DMS53 (cell line): ENCODE measurements around the gene DNAAF3.
A peak's percentile ranks its signal among the peaks of the same experiment; 100 is the strongest.

ENCODE experiments used
- DNase-seq: peaks from one replicate; lab custom pipeline; 2025; lab: John Stamatoyannopoulos, UW

DNAAF3 gene

GRCh38 chr19:55166530-55167268, at the start of gene DNAAF3:
Gene DNAAF3 (minus strand): TSS chr19:55166613. CDS start chr19:55166413, 200 bp downstream.
- peak; percentile 99 for DNase-seq

GRCh38 chr19:55213547-55213946, 47.1 kb upstream of the DNAAF3 start:
- no peak for DNase-seq

DNA sequence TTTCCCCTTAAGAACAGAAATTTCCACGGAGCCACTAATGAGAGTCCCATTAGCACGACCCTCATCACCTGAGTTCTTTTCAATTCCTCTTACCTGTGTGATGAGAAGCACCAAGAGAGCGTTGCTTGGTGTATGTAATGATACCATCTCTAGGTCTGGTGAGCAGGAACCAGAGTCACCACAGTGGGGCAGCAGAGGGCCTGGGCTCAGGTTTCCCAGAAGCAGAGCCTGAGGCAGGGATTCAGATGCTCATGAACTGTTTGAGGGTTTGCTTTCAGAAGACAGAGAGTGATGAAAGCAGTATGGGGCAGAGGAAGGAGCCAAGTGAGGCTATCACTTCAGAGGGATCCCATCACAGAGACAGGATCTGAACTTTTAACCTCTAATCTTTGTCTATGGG, 46.0 kb upstream of the DNAAF3 start:
- DNase-seq: peak; percentile 59

DNA sequence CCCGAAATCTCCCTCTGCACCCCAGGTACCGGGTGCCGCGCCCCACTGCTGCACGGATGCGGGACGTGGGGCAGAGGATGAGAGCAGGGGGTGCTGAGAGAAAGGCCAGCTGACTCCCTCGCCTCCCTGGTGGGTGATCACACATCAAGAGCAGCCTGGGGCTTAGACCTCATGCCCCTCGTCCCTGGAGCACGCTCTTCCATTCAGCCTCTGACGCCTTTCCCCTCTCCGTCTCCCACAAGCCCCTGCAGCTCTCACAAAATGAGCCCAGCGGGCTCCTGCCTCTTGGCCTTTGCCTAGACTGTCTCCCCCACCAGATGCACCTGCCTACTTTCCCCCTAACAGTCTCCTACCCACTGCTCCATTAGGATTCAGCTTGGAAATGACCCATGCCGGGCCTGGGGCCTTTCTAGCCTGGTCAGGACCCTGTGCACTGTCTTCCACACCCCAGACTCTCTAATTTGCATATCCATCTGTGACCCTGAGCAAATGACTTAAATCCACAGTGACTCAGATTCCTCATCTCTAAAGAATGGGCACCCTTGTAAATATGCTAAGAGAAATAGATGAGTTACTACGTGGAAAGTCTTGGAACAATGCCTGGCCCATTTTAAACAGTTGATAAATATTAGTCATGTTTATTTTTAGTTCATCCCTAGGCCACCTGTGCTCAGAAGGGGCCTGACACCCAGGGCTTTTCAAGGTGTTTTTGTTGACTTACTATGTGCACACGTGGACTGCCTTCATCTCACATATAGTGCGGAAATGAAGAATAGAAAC, 43.5 kb upstream of the DNAAF3 start:
- peak; percentile 98 for DNase-seq

- peak; percentile 90 for DNase-seq
These were observed 42.7 kb upstream of the DNAAF3 start, which contains the start of gene PTPRH for GRCh38 chr19:55208880-55209692. Gene PTPRH (minus strand): TSS chr19:55209501. CDS start chr19:55209433, 68 bp downstream.

DNA sequence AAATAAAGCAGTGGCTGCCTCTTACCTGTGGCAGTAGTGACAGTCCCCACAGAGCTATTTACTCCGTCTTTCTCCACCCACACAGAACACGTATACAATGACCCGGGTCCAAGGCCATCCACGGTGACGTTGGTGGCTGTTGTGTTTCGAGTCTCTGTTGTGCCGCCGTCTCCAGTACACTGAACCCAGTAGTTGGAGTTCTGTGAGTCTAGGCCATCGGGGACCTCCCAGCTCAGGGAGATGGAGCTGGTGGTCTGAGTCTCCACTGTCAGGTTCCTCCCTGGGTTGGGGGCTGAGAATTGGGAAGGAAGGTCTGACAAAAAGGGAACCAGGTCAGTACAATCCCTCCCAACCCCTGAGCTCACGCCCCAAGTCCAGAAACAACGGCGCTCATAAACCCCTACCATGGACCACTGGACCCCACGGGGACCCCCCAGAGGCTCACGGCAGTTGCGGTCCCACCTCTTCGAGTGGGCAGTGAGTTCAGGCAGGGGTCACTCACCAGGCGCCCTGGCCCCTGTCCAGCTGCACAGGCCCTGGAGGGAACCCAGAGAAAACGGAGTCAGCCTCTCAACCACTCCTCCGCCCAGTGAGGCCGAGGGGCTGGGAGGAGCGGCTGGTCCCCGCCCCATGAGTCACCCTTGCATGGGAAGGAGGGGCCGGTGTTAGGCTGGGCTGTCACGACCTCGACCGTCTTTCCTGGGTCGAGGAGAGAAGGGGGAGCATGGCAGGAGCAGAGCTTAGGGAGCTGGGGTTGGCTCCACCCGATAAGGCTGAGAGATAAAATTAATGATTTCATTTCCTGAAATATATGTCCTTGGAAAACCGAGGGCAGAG, 40.5 kb upstream of the DNAAF3 start:
- peak; percentile 96 for DNase-seq

DNA sequence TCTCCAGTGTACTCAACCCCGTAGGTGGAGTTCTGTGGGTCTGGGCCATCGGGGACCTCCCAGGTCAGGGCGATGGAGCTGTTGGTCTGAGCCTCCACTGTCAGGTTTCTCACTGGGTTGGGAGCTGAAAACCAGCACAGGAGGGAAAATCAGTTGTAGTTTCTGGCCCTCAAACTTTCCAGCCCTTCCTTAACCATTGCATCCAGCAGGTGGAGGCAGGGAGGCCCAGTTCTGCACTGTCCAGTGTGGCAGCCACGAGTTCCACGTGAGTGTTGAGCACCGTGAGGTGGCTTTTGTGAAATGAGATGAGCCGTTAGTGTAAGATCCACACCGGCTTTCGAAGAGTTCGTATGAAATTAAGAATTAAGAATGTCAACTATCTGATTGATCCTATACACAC, 35.8 kb upstream of the DNAAF3 start:
- DNase-seq: peak; percentile 25

DNA sequence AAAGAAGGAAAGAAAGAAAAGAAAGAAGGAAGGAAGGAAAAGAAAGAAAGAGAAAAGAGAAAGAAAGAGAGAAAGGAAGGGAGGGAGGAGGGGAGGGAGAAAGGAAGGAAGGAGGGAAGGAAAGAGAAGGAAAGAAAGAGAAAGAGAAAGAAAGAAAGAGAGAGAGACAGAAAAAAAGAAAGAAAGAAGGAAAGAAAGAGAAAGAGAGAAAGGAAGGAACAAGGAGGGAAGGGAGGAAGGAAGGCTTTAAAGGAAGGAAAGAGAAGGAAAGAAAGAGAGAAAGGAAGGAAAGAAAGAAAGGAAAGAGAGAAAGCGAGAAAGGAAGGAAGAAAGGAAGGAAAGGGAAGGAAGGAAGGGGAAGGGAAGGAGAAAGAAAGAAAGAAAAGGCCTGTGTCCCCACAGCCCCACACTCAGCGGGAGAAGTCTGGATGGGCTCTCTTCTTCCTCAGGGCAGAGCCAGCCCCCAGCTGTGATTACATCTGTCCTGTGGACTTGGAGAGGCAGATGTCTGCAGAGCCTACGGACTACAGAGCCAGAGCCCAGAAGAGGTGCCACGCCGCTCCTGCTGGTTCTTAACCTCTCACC, 33.3 kb upstream of the DNAAF3 start:
- no peak for DNase-seq

GRCh38 chr19:55198651-55199050, 32.2 kb upstream of the DNAAF3 start:
- DNase-seq: no peak

- peak; percentile 49 for DNase-seq
These were observed 31.1 kb upstream of the DNAAF3 start for GRCh38 chr19:55197528-55197927.

DNA sequence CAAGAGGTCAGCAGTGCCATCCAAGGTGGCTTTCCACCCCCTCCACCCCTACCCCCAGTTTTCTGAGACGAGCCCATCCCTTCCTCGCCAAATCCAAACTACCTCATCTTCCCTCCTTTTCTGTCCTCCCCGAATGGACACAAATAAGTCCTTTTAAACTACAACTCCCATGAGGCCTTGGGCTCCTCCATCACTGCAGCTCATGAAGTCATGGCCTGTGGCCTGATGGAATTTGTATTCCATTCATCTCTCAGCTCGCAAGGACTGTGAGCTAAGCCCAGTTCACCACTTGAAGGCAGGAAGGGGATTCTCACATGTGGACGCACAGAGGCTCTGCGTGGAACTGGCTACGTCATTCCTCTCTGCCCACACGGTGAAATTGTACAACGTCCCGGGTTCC, 30.4 kb upstream of the DNAAF3 start:
- DNase-seq: peak; percentile 39

DNA sequence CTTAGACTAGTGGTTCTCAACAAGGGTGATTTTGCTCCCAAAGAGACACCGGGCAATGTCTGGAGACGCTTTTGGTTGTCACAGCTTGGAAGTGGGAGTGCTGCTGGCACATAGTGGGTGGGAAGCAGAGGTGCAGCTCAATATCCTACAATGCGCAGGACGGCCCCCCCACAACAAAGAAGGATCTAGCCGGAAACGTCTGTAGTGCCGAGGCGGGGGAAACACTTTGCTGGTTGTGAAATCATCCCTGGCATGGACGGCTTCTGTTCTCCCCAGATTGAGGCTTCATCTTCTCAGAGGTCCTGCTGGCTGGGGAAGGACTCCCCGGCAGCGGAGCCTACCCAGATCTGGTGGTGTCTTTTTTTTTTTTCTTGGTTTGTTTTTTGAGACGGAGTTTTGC, 27.1 kb upstream of the DNAAF3 start:
- no peak for DNase-seq

GRCh38 chr19:55189403-55189835, 23.0 kb upstream of the DNAAF3 start:
- no peak for DNase-seq

GRCh38 chr19:55188625-55189024, 22.2 kb upstream of the DNAAF3 start:
- DNase-seq: no peak

GRCh38 chr19:55186080-55186479, 19.7 kb upstream of the DNAAF3 start:
- no peak for DNase-seq

DNA sequence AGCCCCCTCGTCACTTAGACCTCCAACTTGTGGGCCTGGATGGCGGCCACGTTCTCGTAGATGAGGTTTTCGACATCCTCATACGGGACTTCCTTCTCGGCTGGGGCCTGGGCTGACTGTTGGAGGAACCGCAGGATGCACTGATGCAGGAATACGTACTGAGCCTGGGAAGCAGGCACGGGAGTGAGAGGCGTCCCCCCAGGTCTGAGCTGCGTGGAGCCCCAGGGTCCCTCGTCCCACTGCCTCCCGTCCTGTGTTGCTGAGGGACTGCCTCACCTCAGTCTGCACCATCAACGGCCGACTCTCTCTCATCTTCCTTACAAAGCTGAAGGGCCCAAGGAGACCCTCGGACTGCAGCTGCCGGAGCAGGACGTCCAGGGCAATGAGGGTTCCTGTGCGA, 15.3 kb upstream of the DNAAF3 start:
- no peak for DNase-seq

DNA sequence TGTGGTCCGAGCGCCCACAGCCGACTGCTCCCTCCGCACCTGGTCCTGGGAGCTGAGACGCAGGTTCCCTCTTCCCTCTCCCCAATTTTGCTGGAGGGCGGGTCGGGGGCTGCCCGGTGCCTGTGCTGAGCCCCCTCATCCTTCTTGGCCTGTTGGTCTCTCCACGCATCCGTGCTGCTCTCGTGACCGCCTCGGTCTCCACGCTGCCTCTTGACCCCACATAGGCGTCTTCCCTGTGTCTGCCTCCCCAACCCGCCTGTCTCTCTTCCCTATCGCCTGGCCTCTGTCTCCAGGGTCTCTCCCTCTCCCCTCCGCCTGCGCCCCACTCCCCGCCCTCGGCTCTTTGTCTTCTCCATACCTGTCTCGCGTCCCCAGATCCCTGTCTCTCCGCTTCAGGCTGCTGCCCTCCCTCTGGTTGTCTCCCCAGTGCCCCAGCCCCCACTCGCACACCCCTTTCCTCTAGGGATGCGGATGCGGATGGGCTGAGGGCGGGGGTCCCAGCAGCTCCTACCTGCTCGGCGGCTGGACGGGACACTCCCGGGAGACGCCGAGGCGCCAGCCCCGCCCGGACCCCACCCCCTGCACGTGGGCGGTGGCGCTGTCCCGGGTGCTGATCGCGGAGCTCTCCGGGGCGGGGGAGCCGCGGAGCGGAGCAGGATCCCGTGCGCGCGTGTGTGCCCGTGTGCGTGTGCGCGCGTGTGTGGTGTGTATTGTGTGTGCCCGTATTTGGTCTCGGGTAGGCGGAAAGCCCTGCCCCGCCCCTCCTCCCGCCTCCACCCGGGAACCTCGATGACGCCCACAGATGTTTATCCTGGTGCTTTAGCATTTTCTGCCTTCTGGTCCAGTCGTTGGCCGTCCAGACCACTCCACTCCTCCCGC, 13.4 kb upstream of the DNAAF3 start, which contains the start of gene SYT5:
TSS of gene SYT5 (minus strand) at position 684 of the 879 bp plus-strand sequence. CDS start 1,248 bp downstream, outside the sequence.
- peak; percentile 84 for DNase-seq

- peak; percentile 97 for DNase-seq
These were observed 12.6 kb upstream of the DNAAF3 start for GRCh38 chr19:55178781-55179599.

GRCh38 chr19:55176076-55176475, 9.7 kb upstream of the DNAAF3 start:
- peak; percentile 70 for DNase-seq
